K562 (cell line): Measurements from ENCODE around the gene FTH1. TPM values are rescaled to one million over a fixed set of nuclear protein-coding genes. Genes with fewer than 3 reads are reported as not detected.

Source experiments
- AFF4 ChIP-seq: sonication (generic); formaldehyde crosslinking; IDR thresholded peaks from 2 replicates; pipeline ENCODE4 v1.8.0; 2023; ENCODE audit warnings: mild to moderate bottlenecking, missing genetic modification reagents
- ERF ChIP-seq: fragments of 450-650 bp; formaldehyde crosslinking; IDR thresholded peaks from 2 replicates; pipeline ENCODE4 v1.4.0; 2020; ENCODE audit warnings: mild to moderate bottlenecking, mixed read lengths
- ETV6 ChIP-seq, 3 experiments: fragments of 150-350 bp in 1 of 3; sonication (generic) in 1 of 3; formaldehyde crosslinking in 1 of 3; IDR thresholded peaks; 2 replicates each; pipeline versions ENCODE4 v1.6.1 to v1.8.0; 2014 to 2022; ENCODE audit warnings: borderline replicate concordance in 2 of 3, low read depth in 2 of 3, antibody characterized with exemption in 1 of 3, low read length in 1 of 3, mild to moderate bottlenecking in 1 of 3, missing genetic modification reagents in 1 of 3
- EWSR1 ChIP-seq: fragments of 450-650 bp; IDR thresholded peaks from 2 replicates; pipeline ENCODE4 v1.6.1; 2018; ENCODE audit warnings: borderline replicate concordance, mild to moderate bottlenecking, low read depth, moderate library complexity; ENCODE audit not compliant: partially characterized antibody
- NR2F6 ChIP-seq: fragments of 450-650 bp; formaldehyde crosslinking; IDR thresholded peaks from 2 replicates; pipeline ENCODE4 v1.4.0; 2020; ENCODE audit warnings: mild to moderate bottlenecking
- NRF1 ChIP-seq, 2 experiments: fragments of 450-650 bp; IDR thresholded peaks in 1 of 2; conservative IDR thresholded peaks in 1 of 2; 2 replicates each; pipeline ENCODE4 v1.6.1; 2014; ENCODE audit warnings: mild to moderate bottlenecking in 2 of 2
- PHB2 ChIP-seq: fragments of 450-650 bp; IDR thresholded peaks from 2 replicates; pipeline ENCODE4 v1.6.1; 2017; ENCODE audit warnings: low read depth
- PHTF2 ChIP-seq: fragments of 250-450 bp; sonication (Bioruptor Pico); IDR thresholded peaks from 2 replicates; pipeline ENCODE4 v1.5.0; 2021; ENCODE audit warnings: mild to moderate bottlenecking
- PRPF4 ChIP-seq: fragments of 200-400 bp; formaldehyde crosslinking; IDR thresholded peaks from one replicate; pipeline ENCODE4 v1.6.1; 2017; ENCODE audit warnings: low read length, low read depth, mild to moderate bottlenecking; ENCODE audit not compliant: insufficient read depth, poor library complexity, severe bottlenecking
- SLC30A9 ChIP-seq: fragments of 250-450 bp; sonication (Bioruptor Pico); IDR thresholded peaks from 2 replicates; pipeline ENCODE4 v1.8.0; 2022; ENCODE audit warnings: mild to moderate bottlenecking, moderate library complexity
- TFAP4 ChIP-seq: sonication (generic); formaldehyde crosslinking; IDR thresholded peaks from 2 replicates; pipeline ENCODE4 v1.8.0; 2022; ENCODE audit warnings: missing genetic modification reagents, mild to moderate bottlenecking, moderate library complexity, borderline replicate concordance
- THAP12 ChIP-seq: fragments of 250-450 bp; sonication (Bioruptor Pico); IDR thresholded peaks from 2 replicates; pipeline ENCODE4 v1.9.0; 2021; ENCODE audit warnings: mild to moderate bottlenecking, inconsistent platforms
- ZBTB1 ChIP-seq: sonication (generic); formaldehyde crosslinking; IDR thresholded peaks from 2 replicates; pipeline ENCODE4 v1.8.1; 2023; ENCODE audit warnings: missing genetic modification reagents, low read depth, mild to moderate bottlenecking, borderline replicate concordance
- ZNF431 ChIP-seq: sonication (generic); formaldehyde crosslinking; IDR thresholded peaks from 2 replicates; pipeline ENCODE4 v1.8.0; 2022; ENCODE audit warnings: mild to moderate bottlenecking, missing genetic modification reagents
- ZNF77 ChIP-seq: fragments of 250-450 bp; sonication (Bioruptor Pico); IDR thresholded peaks from 2 replicates; pipeline ENCODE4 v1.5.0; 2020
- ZNF780A ChIP-seq: fragments of 250-450 bp; sonication (Bioruptor Pico); IDR thresholded peaks from 2 replicates; pipeline ENCODE4 v1.5.0; 2021; ENCODE audit warnings: mild to moderate bottlenecking
- ZSCAN29 ChIP-seq: fragments of 450-650 bp; IDR thresholded peaks from 2 replicates; pipeline ENCODE4 v1.6.1; 2017
- polyA plus RNA-seq, 8 experiments: library from polyadenylated mRNA; depleted of rRNA in 4 of 8; stranded (reverse) in 5 of 8; unstranded in 3 of 8; fragments of >200 nt; fragmentation: Nextera tagmentation in 2 of 8; fragmentation: Illumina TruSeq in 1 of 8; extraction: Ambion mirVana in 2 of 8; extraction: Trizol in 1 of 8; gene quantifications; 2 replicates each; pipeline versions ENCODE4 v1.2.1 to v1.2.3, GENCODE V29; 2011 to 2014; ENCODE audit warnings: inconsistent platforms in 1 of 8, missing spikeins in 1 of 8
- total RNA-seq, 7 experiments: library from RNA; depleted of rRNA in 6 of 7; stranded (reverse); fragments of >200 nt in 6 of 7; fragmentation: Illumina TruSeq in 2 of 7; extraction: Trizol in 2 of 7; gene quantifications; 2 replicates each; pipeline versions ENCODE4 v1.2.1 to v1.2.3, GENCODE V29; 2011 to 2021; ENCODE audit warnings: low replicate concordance in 1 of 7

FTH1 gene
- total and polyA plus RNA-seq, 9 of the 15 experiments (the other 6 are each of a cell fraction or from before 2014, with no cell fraction given) = 370 to 3,146 (median 802) TPM

- TF ChIP-seq AFF4 (CRISPR knock-in tag) (no peak), ZSCAN29 (0 out of 2 replicates have a peak, but pooled peaks have one; percentile 11), THAP12 (no peak; the same call in none of the 2 replicates), ZNF431 (CRISPR knock-in tag) (no peak), PRPF4 (no peak), ERF (CRISPR knock-in tag) (0 out of 2 replicates have a peak, but pooled peaks have one; percentile 10), ZBTB1 (CRISPR knock-in tag) (no peak), ZNF780A (CRISPR knock-in tag) (no peak), NRF1 (conservative IDR thresholded peaks at IDR 0.05 in 1 of 2, IDR thresholded peaks at IDR 0.05 in 1 of 2) (peak; percentile 33 to 44; a peak in 1 of 4 replicates), SLC30A9 (CRISPR knock-in tag) (no peak), PHB2 (peak; percentile 77), TFAP4 (CRISPR knock-in tag) (peak; percentile 89), PHTF2 (no peak), EWSR1 (no peak), NR2F6 (CRISPR knock-in tag) (no peak), ZNF77 (no peak), ETV6 (IDR thresholded peaks at IDR 0.05; ENCODE audit: borderline replicate concordance in 1 of 2, low read depth in 2 of 2, low read length in 1 of 2) (no peak; a peak in 1 of 4 replicates), ETV6 (CRISPR knock-in tag; IDR thresholded peaks at IDR 0.05; ENCODE audit: borderline replicate concordance) (no peak)
Measured at GRCh38 chr11:61971248-61972111, 4.0 kb upstream of the FTH1 start (continued).
